HUDEP-2 (cell line): ENCODE measurements around the gene CCDC174.
A peak's percentile ranks its signal among the peaks of the same experiment; 100 is the strongest.

Source experiments
- DNase-seq, 76 experiments: peaks; one replicate each; lab custom pipeline; 2025; ENCODE audit not compliant: unreplicated experiment in 76 of 76; lab: John Stamatoyannopoulos, UW

The CCDC174 gene

GRCh38 chr3:14624498-14624897, 27.1 kb upstream of the CCDC174 start:
- DNase-seq, result no peak

GRCh38 chr3:14625443-14625842, 26.1 kb upstream of the CCDC174 start:
- no peak for DNase-seq

- no peak for DNase-seq
Measured at GRCh38 chr3:14627815-14628214, 23.7 kb upstream of the CCDC174 start.

GRCh38 chr3:14628406-14628805, 23.2 kb upstream of the CCDC174 start:
- no peak for DNase-seq

GRCh38 chr3:14630404-14631100, 21.0 kb upstream of the CCDC174 start:
- DNase-seq, result no peak

- no peak for DNase-seq
Measured at GRCh38 chr3:14631101-14631497, 20.5 kb upstream of the CCDC174 start.

GRCh38 chr3:14631687-14632441, 19.7 kb upstream of the CCDC174 start:
- no peak for DNase-seq

- no peak for DNase-seq
Measured at GRCh38 chr3:14632442-14632930, 19.1 kb upstream of the CCDC174 start.

GRCh38 chr3:14633417-14633816, 18.1 kb upstream of the CCDC174 start:
- no peak for DNase-seq

- peak in 50 of 76 experiments; percentile 2 to 59 (median 30) for DNase-seq
Measured at GRCh38 chr3:14633819-14634424, 17.6 kb upstream of the CCDC174 start.

GRCh38 chr3:14634763-14635400, 16.7 kb upstream of the CCDC174 start:
- DNase-seq, result no peak

- no peak for DNase-seq
Measured at GRCh38 chr3:14636496-14637087, 15.0 kb upstream of the CCDC174 start.

GRCh38 chr3:14640157-14640562, 11.4 kb upstream of the CCDC174 start:
- no peak for DNase-seq

- no peak for DNase-seq
Measured at GRCh38 chr3:14640734-14641133, 10.8 kb upstream of the CCDC174 start.

GRCh38 chr3:14641346-14641745, 10.2 kb upstream of the CCDC174 start:
- no peak for DNase-seq

GRCh38 chr3:14645453-14645852, 6.1 kb upstream of the CCDC174 start:
- DNase-seq, result no peak

- DNase-seq, result no peak
Measured at GRCh38 chr3:14646131-14646573, 5.4 kb upstream of the CCDC174 start.

GRCh38 chr3:14646589-14647413, 4.8 kb upstream of the CCDC174 start:
- peak in 1 of 76 experiments; percentile 5 for DNase-seq
